C4-2B (cell line): ENCODE results near the gene ARHGEF16.

Experiments
- CTCF ChIP-seq: fragments of 450-650 bp; conservative IDR thresholded peaks from 2 replicates; pipeline ENCODE4 v1.5.1; 2017; ENCODE audit warnings: mild to moderate bottlenecking
- ZFX ChIP-seq: fragments of 450-650 bp; IDR thresholded peaks from 2 replicates; pipeline ENCODE4 v1.6.1; 2017

DNA sequence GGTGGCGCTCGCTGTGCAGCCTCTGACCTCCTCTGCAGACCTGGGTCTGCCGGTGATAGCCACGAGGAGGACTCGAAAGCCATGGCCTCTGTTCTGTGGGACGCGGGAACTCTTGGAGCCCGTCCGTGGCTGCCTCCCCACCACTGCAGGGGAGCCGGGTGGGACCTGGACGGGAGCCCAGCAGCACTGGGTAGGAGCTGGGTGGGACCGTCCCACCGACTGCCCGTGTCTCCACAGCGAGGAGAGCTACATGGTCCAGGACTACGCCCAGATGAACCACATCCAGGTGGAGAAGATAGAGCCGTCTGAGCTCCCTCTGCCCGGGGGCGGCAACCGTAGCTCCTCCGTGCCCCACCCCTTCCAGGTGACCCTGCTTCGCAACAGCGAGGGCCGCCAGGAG, 23.7 kb downstream of the ARHGEF16 start:
- TF ChIP-seq CTCF (no peak), ZFX (no peak)
